Measurements from ENCODE around the gene DGKE. TPM values are rescaled to one million over a fixed set of nuclear protein-coding genes. Genes with fewer than 3 reads are reported as not detected.

The DGKE gene
- total and polyA plus RNA-seq, 2 of the 13 experiments (the other 11 are each of a cell fraction or from before 2014, with no cell fraction given): 3.2 to 5.3 TPM

- TF ChIP-seq NR2F6 (IDR thresholded peaks at IDR 0.05): peak; percentile 65
- peak; percentile 75 for TF ChIP-seq NR2F6 (CRISPR knock-in tag; IDR thresholded peaks at IDR 0.05)
- TF ChIP-seq THRA (CRISPR knock-in tag; IDR thresholded peaks at IDR 0.05; ENCODE audit: borderline replicate concordance): peak; percentile 72
- no peak for TF ChIP-seq NR1H2 (CRISPR knock-in tag; IDR thresholded peaks at IDR 0.05; ENCODE audit: borderline replicate concordance, low read depth)
- TF ChIP-seq ZNF75D (CRISPR knock-in tag; IDR thresholded peaks at IDR 0.05; ENCODE audit: borderline replicate concordance): no peak
- no peak for TF ChIP-seq ZNF446 (CRISPR knock-in tag; IDR thresholded peaks at IDR 0.05)
- no peak for TF ChIP-seq ZNF136 (CRISPR knock-in tag; IDR thresholded peaks at IDR 0.05; ENCODE audit: low read depth)
- peak; percentile 80 for TF ChIP-seq GATAD2A (CRISPR knock-in tag; IDR thresholded peaks at IDR 0.05)
- TF ChIP-seq PHF21A (CRISPR knock-in tag; IDR thresholded peaks at IDR 0.05): 0 out of 2 replicates have a peak, but pooled peaks have one; percentile 48
- peak; percentile 50; the same call in 1 of the 2 replicates for TF ChIP-seq CBX5 (CRISPR knock-in tag; IDR thresholded peaks at IDR 0.05; ENCODE audit: borderline replicate concordance)
- peak; percentile 76; the same call in 1 of the 2 replicates for TF ChIP-seq KDM4B (CRISPR knock-in tag; IDR thresholded peaks at IDR 0.05)
- 0 out of 2 replicates have a peak, but pooled peaks have one; percentile 17 for TF ChIP-seq PHF8 (CRISPR knock-in tag; IDR thresholded peaks at IDR 0.05)
- peak; percentile 62; the same call in 1 of the 2 replicates for TF ChIP-seq TBX2 (CRISPR knock-in tag; IDR thresholded peaks at IDR 0.05; ENCODE audit: borderline replicate concordance)
- peak; percentile 80 for TF ChIP-seq HOMEZ (CRISPR knock-in tag; IDR thresholded peaks at IDR 0.05; ENCODE audit: low read depth)
- TF ChIP-seq ZNF280B (CRISPR knock-in tag; IDR thresholded peaks at IDR 0.05; ENCODE audit: borderline replicate concordance): no peak
- TF ChIP-seq KDM6A (CRISPR knock-in tag; IDR thresholded peaks at IDR 0.05; ENCODE audit: low read depth): no peak
- TF ChIP-seq YY1 (IDR thresholded peaks at IDR 0.05; ENCODE audit: insufficient read depth, insufficient replicate concordance, low read depth, low read length): no peak
- TF ChIP-seq ZNF335 (CRISPR knock-in tag; IDR thresholded peaks at IDR 0.05): 0 out of 2 replicates have a peak, but pooled peaks have one; percentile 36
- TF ChIP-seq HNF4A (CRISPR knock-in tag; IDR thresholded peaks at IDR 0.05): peak; percentile 77
- no peak for TF ChIP-seq HNF4G (IDR thresholded peaks at IDR 0.05; ENCODE audit: borderline replicate concordance, low read depth, low read length)
- TF ChIP-seq HNF4G (CRISPR knock-in tag; IDR thresholded peaks at IDR 0.05; ENCODE audit: borderline replicate concordance, low read depth): no peak
- peak; percentile 32; the same call in 1 of the 2 replicates for TF ChIP-seq ONECUT2 (CRISPR knock-in tag; IDR thresholded peaks at IDR 0.05)
- no peak for TF ChIP-seq ZMYM2 (CRISPR knock-in tag; IDR thresholded peaks at IDR 0.05)
- peak; percentile 98 for TF ChIP-seq ARID3A (IDR thresholded peaks at IDR 0.05; ENCODE audit: low read depth, low read length)
- TF ChIP-seq MIER2 (CRISPR knock-in tag; IDR thresholded peaks at IDR 0.05): 0 out of 2 replicates have a peak, but pooled peaks have one; percentile 51
- TF ChIP-seq ZNF747 (CRISPR knock-in tag; IDR thresholded peaks at IDR 0.05; ENCODE audit: borderline replicate concordance): 0 out of 2 replicates have a peak, but pooled peaks have one; percentile 22
These were observed 14.4 kb upstream of the DGKE start (continued) for GRCh38 chr17:56819431-56820145.

All from HepG2 (cell line).